Tibial nerve (tissue), 4 donors: ENCODE data around the gene MBIP. TPM values are rescaled to one million over a fixed set of nuclear protein-coding genes. Genes with fewer than 3 reads are reported as not detected.
A peak's percentile ranks its signal among the peaks of the same experiment; 100 is the strongest.

Source experiments
- DNase-seq, 2 donors: peaks; one replicate each; pipeline ENCODE4 v3.0.0-alpha.2; 2019; ENCODE audit warnings: low spot score in 2 of 2
- H3K27ac ChIP-seq, 4 donors: fragments of 200-600 bp; sonication (generic) in 3 of 4; one replicate each; pipeline ENCODE4 v1.5.1; 2017 to 2019; ENCODE audit warnings: mild to moderate bottlenecking in 1 of 4
- H3K27me3 ChIP-seq, 2 donors: fragments of 200-600 bp; sonication (generic) in 1 of 2; one replicate each; pipeline versions ENCODE4 v1.5.1 to v1.6.0; 2017 to 2019
- H3K36me3 ChIP-seq, 3 donors: fragments of 200-600 bp; sonication (generic); one replicate each; pipeline ENCODE4 v1.5.1; 2018 to 2019
- H3K4me1 ChIP-seq, 4 donors: fragments of 200-600 bp; sonication (generic) in 3 of 4; one replicate each; pipeline ENCODE4 v1.5.1; 2017 to 2019
- H3K4me3 ChIP-seq, 4 donors: fragments of 200-600 bp; sonication (generic) in 3 of 4; one replicate each; pipeline ENCODE4 v1.5.1; 2017 to 2019; ENCODE audit warnings: mild to moderate bottlenecking in 1 of 4, moderate library complexity in 1 of 4
- H3K9me3 ChIP-seq, 4 donors: fragments of 200-600 bp; sonication (generic) in 3 of 4; one replicate each; pipeline ENCODE4 v1.5.1; 2017 to 2019
- CTCF ChIP-seq, 5 experiments: fragments of 200-600 bp in 3 of 5; fragments of 450-650 bp in 2 of 5; sonication (generic) in 3 of 5; IDR thresholded peaks; one replicate each; pipeline ENCODE4 v1.5.1; 2016 to 2019; ENCODE audit warnings: antibody characterized with exemption in 5 of 5, mild to moderate bottlenecking in 3 of 5, moderate library complexity in 2 of 5
- EP300 ChIP-seq, 2 donors: sonication (generic); formaldehyde crosslinking; IDR thresholded peaks; one replicate each; pipeline ENCODE4 v1.6.1; 2017; ENCODE audit warnings: antibody characterized with exemption in 2 of 2, mild to moderate bottlenecking in 1 of 2
- POLR2A ChIP-seq, 2 donors: fragments of 450-650 bp; IDR thresholded peaks; one replicate each; pipeline ENCODE4 v1.6.1; 2017; ENCODE audit warnings: antibody characterized with exemption in 2 of 2, mild to moderate bottlenecking in 2 of 2, moderate library complexity in 2 of 2
- WGBS, 2 donors: methylation state at CpG; one replicate each; pipeline ENCODE4 v1.1.5; 2018; 5-methylcytosine and 5-hydroxymethylcytosine counted together
- total RNA-seq, 4 donors: library from RNA; depleted of rRNA; stranded (reverse); fragments of >200 nt; gene quantifications; one replicate each; pipeline ENCODE4 v1.1.0, GENCODE V29; 2016

The MBIP gene
- total RNA-seq, 4 donors from 2014 or later = 18.9 to 38.0 (median 25.5) TPM

- Histone ChIP-seq H3K27me3 (peaks cover 0 to 2% of the 10 kb centered on the region in 2 donors), H3K9me3 (no peaks in the 10 kb centered on the region), H3K4me3 (no peak overlapping the region), H3K4me1 (no peaks in the 10 kb centered on the region), H3K27ac (no peak overlapping the region), H3K36me3 (no peaks in the 10 kb centered on the region)
- WGBS, 2 donors = 49 to 53% methylated on average over 7 of the region's 7 CpGs
- TF ChIP-seq POLR2A (IDR thresholded peaks at IDR 0.05) = no peak
- DNase-seq = no peak
These were observed 40.9 kb downstream of the MBIP start for GRCh38 chr14:36279306-36280190.

- Histone ChIP-seq H3K4me1 (peaks cover 0 to 11% (median 0%) of the 10 kb centered on the region in 4 donors), H3K27me3 (peaks cover 0 to 32% of the 10 kb centered on the region in 2 donors), H3K36me3 (no peaks in the 10 kb centered on the region), H3K4me3 (no peak overlapping the region), H3K9me3 (no peaks in the 10 kb centered on the region), H3K27ac (no peak overlapping the region)
- no peak for DNase-seq
- 94 to 95% methylated on average over 3 of the region's 3 CpGs for WGBS, 2 donors
- no peak for TF ChIP-seq CTCF (IDR thresholded peaks at IDR 0.05)
- no peak for TF ChIP-seq EP300 (IDR thresholded peaks at IDR 0.05)
- TF ChIP-seq POLR2A (IDR thresholded peaks at IDR 0.05) = no peak
These were observed 44.7 kb downstream of the MBIP start for GRCh38 chr14:36275741-36276140.

GRCh38 chr14:36271939-36272907 is 48.2 kb downstream of the MBIP start:
- Histone ChIP-seq H3K9me3 (no peaks in the 10 kb centered on the region), H3K36me3 (no peaks in the 10 kb centered on the region), H3K4me1 (peaks cover 0 to 11% (median 0%) of the 10 kb centered on the region in 4 donors), H3K27ac (no peak overlapping the region), H3K4me3 (peak overlapping the region in 3 of 4 donors; percentile 27 to 47 (median 41)), H3K27me3 (peaks cover 0 to 32% of the 10 kb centered on the region in 2 donors)
- WGBS, 2 donors = 5 to 7% methylated on average over 29 of the region's 29 CpGs
- no peak for TF ChIP-seq CTCF (IDR thresholded peaks at IDR 0.05)
- no peak for TF ChIP-seq EP300 (IDR thresholded peaks at IDR 0.05)
- TF ChIP-seq POLR2A (IDR thresholded peaks at IDR 0.05) = no peak
- DNase-seq = no peak

- Histone ChIP-seq H3K9me3 (no peaks in the 10 kb centered on the region), H3K27me3 (peaks cover 0 to 32% of the 10 kb centered on the region in 2 donors)
- WGBS, 2 donors = 43 to 53% methylated on average over 1 of the region's 1 CpG
These were observed 49.2 kb downstream of the MBIP start for GRCh38 chr14:36271222-36271621.

GRCh38 chr14:36270191-36270590 is 50.2 kb downstream of the MBIP start:
- peaks cover 0 to 32% of the 10 kb centered on the region in 2 donors for H3K27me3 ChIP-seq
- H3K9me3 ChIP-seq = no peaks in the 10 kb centered on the region
- no peak for DNase-seq
- H3K27ac ChIP-seq = no peak overlapping the region
- peaks cover 0 to 11% (median 0%) of the 10 kb centered on the region in 4 donors for H3K4me1 ChIP-seq
- no peak overlapping the region for H3K4me3 ChIP-seq
- WGBS, 2 donors = 86 to 88% methylated on average over 2 of the region's 2 CpGs
- H3K36me3 ChIP-seq = no peaks in the 10 kb centered on the region
- TF ChIP-seq EP300 (IDR thresholded peaks at IDR 0.05) (no peak), POLR2A (IDR thresholded peaks at IDR 0.05) (no peak), CTCF (IDR thresholded peaks at IDR 0.05) (no peak)

More at GRCh38 chr14:36271222-36271621, 49.2 kb downstream of the MBIP start:
- no peak for DNase-seq
- TF ChIP-seq POLR2A (IDR thresholded peaks at IDR 0.05) = no peak
- Histone ChIP-seq H3K4me1 (peaks cover 0 to 11% (median 0%) of the 10 kb centered on the region in 4 donors), H3K36me3 (no peaks in the 10 kb centered on the region), H3K27ac (no peak overlapping the region), H3K4me3 (no peak overlapping the region)
